Renal cortical epithelial cell (primary cell): ENCODE data around the gene SNX9. TPM values are rescaled to one million over a fixed set of nuclear protein-coding genes. Genes with fewer than 3 reads are reported as not detected.
"Not testable (repeated sequence)": the region's sequence is repeated elsewhere in the genome, so short reads cannot be mapped to it uniquely, and the experiment has no call there.

ENCODE experiments used
- DNase-seq: peaks from one replicate; pipeline ENCODE4 v3.0.0-alpha.2; 2011; ENCODE audit warnings: low read depth
- total RNA-seq: library from RNA; depleted of rRNA; stranded (reverse); fragments of >200 nt; gene quantifications from 2 replicates; pipeline ENCODE4 v1.2.3, GENCODE V29; 2014

The SNX9 gene
- total RNA-seq, 1 donor from 2014 or later, result 45.7 TPM

DNA sequence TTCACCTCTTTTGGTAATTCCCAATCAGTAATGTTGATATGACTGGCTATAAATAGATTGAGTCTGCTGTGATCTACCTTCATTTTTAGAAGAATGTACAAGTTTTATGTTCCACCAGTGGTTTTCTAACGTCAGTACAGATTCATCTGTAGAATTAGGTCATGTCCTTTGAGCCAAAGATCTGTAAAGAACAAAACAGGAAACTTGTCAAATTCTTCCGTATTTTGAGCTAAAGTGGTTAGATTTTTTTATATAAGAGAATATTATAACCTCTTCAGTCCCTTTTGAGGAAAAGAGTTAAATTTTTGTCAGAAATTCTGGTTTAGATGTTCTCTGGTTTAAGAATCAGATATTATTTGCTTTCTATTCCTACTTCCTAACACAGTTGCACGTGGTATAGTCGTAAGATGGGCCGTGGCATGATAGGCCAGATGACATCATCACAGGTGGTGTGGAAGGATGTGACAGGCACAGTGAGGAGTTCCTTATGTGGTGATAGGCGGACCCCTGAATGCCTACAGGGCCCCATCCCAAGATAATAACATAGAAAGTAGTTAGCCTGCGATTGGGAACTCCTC is 62.3 kb downstream of the SNX9 start:
- DNase-seq, result no peak

DNA sequence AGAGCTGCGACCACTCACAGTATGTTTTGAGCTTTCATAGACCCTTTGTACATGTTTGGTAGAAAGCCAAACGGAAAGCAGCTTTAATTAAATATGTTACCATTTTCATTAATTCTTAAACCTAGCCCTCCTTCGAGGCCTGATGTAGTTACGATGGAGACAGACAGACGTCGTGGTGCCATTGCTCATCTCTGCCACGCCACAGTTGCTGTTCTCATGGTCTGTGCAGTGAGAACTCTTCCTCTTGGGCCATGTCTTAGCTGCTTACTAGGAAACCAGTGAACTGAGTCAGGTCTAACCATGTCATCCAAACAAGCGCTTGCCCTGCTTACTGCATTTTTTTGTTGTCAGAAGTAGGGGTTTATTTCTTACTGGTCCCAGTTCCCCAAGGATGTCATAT is 62.8 kb downstream of the SNX9 start:
- DNase-seq, result no peak

DNA sequence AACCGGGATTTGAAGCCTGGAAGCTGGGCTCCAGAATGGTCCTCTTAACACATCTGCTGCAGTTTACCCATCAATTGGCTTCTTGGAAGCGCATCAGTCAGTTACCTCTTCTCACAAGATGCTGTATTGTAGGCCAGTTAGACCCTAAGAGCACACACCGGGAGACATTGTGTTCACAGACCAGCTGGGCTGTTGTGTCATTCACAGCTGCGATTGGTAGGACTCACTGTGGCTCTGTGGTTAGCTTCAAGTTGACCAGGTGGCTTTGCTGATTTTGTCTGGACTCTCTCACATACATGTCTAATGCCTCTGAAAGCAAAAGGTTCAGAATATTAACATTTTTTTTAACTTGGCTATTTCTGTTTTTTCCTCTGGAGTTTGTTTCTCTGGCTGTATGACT is 64.8 kb downstream of the SNX9 start:
- DNase-seq, result no peak

DNA sequence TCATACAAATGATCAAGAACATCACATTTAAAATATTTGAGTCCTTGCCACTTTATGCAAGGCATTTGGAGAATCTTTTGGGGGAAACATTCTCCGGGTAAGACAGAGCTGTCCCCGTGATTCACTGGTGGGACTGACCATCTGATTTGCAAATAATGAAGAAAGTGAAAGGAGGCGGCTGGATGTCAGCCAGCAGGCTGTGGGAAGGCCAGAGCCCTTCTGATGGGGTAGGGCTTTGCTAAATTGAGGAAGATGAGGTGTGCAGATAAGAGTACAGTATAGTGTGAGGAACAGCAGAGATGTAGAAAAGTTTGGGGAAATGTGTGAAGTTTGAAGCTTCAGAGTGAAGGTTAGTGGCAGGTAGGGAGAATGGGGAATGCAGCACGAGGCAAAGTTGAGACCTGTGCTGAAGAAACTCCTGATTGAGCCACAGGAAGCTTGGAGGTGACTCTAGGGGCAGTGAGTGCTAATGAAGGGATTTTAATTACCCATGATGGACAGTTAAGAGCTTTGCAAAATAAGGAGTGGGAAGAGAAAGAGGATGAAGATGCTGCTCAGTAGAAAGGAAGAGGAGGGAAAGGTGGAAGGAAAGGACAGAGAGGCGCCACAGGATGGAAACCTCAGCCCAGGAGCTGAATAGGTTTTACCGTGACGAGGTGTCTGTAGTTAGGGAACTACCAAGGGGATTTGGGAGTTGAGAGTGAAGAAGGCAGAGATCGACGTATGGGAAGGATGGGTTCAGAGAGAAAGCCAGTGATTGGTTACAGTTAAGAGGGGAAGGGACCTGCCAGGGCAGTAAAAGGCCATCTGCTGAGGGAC is 68.7 kb downstream of the SNX9 start:
- no peak for DNase-seq

DNA sequence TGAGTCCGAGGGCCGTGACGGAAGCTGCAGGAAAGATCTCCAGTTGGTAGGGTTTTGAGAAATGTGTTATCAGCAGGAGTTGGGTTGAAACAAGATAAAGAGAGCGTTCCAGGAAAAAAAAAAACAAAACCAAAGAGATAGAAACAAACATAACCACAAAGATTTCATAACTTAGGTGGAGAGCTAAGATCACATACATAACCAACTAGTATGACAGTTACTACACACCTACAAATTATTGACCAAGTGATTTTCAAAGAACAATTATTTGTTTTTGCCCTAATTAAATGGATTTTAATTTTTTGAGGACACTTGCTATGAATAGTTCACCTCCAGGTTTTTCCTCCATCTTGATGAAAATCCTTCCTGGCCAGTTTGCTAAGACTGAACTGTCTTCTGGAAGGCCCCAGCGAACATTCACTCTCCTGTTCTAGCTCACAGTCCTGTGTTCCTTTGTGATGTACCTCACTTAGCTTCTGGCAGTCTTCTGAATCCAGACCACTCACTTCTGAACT is 69.4 kb downstream of the SNX9 start:
- no peak for DNase-seq

DNA sequence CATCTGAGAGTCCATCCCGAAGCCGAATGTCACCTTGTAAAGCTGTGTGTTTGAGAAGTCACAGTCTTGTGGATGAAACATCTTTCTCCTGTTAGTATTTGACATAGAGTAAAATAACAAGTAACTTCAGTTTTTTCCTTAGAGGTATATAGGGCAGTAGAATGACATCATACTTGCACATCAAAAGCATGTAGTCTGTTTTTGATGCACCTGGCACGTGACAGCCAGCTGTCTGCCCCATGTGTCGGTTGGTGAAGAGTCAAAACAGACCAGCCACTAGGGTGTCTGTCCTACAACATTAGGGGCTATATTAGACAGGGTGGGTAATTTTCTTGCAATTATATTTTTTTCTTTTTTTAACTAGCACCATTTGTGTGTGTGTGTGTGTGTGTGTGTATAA is 70.2 kb downstream of the SNX9 start:
- no peak for DNase-seq

DNA sequence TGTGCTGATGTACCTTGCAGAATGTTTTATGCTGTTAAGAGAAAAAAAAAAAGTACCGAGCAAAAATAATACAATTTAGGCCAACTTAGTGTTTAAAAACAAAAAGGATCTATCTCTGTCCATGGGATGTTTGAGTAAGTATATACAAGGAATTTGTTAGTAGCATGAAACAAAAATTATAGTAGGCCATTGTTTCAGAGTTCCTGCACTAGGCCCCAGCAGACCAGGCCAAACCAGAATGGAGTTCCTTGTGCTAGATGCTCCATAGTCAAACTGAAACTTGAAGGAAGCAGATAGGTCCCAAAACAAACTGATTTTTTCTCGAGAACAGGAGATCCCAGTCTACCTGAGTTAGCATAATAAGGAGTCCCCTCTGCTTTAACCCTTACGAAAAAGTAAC is 72.5 kb downstream of the SNX9 start:
- no peak for DNase-seq

DNA sequence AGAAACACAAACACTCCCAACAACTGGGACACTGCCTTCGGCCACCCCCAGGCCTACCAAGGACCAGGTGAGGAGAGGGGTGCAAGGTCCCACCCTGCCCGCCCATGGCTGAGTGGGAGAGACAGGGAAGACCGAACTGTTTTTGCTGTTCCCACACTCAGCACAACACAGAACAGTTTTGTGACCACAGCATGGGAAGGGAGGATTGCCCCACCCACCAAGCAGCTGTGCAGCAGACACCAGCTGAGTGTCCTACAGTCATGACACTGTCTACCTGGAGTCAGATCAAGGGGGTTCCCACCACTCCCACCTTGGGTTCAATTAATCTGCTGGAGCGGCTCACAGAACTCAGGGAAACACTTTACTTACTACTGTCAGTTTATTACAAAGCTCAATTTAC is 73.9 kb downstream of the SNX9 start:
- DNase-seq, result no peak

DNA sequence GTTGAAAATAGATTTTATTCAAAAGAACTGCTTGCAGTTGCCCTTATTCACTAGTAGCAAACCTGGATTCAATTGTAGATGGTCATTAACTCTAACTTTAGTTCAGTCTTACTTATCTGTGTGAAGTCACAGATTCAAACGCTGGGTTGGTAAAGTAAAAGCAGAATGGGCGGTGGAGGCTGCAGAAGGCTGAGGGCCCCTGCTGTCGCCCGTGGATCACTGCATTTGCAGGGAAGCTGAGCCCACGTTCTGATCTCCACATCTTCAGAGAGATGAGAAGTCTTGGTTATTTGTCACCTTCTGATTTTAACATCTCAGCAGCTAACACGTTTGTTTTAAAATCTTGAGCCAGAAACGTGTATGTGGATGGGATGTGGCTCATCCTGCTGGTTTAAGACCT is 75.1 kb downstream of the SNX9 start:
- no peak for DNase-seq

DNA sequence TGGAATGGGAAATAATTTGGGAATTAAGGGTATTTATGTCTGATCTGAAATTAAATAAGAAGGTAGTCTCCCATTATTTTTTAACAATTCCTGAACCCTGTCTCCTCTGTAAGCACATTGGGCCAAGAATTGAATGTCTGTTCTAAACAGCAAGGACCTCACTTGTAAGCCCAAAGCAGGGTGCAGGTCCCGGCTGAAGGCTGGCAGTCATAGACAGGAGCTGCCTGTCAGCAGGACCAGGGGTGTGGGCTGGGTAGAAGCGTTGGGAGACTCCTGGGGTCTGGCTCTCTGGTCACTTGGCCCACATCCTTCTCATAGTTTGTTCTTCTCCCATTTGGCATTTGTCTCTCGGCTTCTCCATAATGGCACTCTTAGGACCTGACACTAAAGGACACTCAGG is 75.6 kb downstream of the SNX9 start:
- DNase-seq, result no peak

DNA sequence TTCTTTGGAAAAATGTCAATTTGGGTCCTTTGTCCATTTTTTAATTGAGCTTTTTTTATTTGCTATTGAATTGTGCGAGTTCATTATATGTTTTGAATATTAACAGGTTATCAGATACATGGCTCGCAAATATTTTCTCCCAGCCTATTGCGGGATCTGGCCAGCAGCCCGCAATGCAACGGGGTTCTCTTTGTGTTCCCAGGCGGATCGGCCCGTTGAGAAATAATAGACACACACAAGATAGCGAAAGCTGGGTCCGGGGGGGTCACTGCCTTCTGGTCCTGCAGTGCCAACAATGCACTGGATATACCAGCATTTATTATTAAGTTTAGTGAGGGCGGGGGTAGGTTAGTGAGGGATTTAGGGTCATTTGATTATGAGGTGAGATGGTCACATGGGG is 77.2 kb downstream of the SNX9 start:
- DNase-seq, result not testable (repeated sequence)

DNA sequence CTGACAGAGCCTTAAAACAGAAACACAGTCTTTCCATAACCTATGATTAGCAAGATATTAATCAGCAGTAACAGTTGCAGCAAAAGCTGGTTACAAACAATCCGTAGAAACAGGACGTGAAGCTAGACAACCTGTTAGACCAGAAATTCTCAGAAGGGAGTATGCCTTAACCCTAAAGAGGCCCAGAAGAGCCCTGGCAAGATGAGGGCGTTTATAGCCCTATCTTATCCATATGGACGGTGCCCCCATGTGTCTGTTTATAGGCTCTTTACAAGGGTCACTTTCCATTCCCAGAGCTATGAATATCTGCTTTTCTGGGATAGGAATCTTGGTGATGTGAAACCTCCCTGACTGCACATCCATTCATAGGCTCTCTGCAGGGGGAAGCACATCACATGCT is 77.7 kb downstream of the SNX9 start:
- DNase-seq, result not testable (repeated sequence)

DNA sequence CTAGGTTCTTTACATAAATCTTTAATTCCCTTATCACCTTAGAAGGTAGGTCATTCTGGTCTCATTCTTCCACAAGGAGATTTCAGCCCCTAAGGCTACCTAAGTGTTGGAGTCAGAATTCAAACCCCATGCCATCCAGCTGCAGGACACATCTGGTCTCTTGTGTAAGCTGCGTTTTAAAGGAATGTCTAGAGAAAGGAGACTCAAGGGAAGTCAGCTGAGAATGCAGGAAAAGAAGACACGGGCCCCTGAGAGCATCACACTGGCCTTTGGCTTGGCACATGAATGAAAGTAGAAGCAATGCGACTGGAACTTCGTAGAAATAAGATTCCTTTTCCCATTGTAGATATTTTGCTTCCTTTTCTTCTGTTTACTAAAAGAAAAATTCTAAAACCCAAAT is 82.0 kb downstream of the SNX9 start:
- DNase-seq, result no peak

DNA sequence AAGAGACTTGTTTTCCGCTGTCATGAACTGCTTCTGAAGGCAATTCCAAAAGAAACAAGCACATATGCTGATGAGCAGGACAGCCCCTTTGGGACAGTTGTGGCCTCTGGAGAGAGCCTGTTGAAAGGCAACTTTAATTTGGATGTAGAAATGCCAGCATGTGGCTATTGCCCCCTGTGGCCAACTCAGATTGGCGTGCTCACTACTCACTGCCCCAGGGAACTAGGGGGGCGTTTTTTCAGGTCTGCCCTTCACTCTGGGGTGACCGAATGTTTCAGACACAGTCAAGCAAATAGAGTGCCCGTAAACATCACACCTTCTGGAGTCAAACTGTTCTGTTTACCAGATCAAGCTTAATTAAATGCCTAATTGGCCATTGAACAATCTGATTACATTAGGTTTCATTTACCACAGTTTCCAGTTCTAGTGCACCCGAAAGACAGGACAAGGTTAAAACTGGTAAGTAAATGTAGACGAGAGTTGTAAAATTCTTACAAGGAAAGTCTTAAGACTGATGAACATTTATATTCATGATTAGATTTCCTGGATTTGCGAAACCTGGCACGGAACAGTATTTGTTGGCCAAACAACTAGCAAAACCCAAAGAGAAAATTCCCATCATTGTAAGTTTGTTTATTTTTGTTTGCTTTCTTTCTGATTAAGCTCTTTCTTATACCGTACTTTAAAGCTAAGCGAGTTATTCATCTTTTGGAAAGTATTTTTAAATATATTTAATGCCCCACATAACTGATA is 82.7 kb downstream of the SNX9 start:
- no peak for DNase-seq

DNA sequence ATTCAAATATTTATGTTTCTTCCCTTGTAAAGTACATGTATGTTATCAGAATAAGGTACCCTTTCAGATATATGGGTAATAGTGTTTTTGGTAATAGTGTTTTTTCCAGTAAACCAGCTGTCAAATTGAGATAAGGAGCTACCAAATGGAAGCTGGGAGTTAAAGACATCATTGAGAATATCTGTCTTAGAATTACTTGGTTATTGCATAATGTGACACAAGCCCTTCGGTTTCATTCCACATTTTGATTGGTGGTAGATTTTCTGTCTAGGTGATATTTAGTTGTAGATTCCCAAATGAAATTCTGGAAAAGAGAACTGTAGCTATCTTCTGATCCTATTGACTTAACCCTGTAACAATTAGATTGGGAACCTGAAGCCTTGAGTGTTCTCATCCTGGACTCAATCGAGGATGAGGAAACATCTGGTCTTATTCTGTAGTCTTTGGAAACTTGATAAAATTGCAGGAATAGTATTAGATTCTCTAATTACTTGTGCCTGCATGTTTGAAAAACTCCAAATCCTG is 83.6 kb downstream of the SNX9 start:
- DNase-seq, result no peak

DNA sequence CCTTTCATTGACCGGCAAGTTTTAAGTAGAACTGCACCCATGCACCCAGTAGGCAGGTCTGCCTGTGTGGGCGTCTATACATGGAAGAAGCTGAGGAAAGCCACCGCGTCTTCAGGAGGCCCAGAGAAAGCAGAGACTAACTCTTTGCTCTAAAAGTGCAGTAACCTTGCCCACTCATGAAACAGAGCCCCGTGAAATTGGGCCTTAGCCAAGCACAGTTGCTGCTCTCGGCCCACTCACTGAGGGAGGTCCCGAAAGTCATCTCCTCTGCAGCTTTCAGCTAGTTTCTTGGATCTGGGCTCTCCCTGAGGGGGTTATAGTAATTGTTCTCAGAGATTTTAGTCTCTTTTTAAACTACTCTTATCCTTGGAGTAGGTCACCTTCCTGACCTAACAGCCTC is 84.6 kb downstream of the SNX9 start:
- no peak for DNase-seq

DNA sequence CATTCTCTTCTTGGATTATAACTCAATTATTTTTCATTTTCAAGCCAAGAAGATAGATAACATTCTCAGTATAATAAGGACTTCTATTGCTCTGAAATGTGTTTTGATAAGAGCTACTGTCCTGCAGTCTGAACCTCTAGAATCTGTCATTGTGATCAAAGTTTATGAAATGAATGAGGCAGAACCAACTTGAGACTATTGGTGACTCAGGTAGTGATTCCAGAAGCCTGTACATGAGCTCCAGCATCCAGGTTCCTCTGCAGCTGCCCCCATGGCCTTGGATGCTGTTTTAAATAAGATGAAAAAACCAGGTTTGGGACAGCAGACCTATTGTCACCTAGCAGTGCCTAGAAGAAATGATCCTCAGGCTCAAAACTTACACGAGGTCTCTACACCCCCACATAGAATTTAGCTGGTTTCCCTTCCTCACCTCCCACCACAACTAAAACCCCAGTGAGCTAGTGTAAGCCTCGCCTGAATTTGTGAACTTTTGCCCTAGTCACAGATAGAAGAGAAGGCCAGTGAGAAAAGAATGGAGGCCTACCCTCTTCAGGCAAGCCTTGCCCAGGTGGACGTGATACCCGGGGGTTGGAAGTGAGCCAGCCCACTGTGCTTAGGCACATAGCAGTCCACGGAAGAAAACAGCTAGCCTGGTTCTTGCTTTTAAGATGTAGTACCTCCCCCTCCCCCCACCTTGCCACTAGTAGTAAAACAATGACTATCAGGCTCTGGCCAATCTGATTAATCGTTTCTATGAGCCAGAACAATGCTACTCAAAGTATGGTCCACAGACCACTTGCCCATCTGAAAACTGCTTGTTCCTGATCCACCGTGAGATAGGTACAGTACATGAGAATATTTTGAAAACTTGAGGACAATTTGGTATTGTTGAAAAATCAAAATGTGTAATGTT is 85.6 kb downstream of the SNX9 start:
- no peak for DNase-seq

DNA sequence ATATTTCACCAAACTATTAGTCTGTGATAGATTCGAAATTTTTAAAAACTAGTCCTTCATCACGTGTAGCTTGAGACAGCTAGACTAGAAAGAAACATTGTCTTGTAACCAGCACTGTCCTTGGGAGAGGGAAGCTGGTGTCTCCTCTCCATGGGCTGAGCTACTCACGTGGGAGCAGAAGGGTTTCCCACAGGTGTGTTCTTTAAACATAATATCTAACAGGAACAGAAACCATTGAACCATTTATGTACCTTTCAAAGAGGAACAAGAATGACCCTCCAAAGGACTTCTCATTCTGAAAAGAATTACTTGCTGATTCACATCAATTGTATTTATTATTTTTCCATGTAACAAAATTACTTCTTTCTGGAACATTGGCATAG is 86.2 kb downstream of the SNX9 start:
- no peak for DNase-seq

DNA sequence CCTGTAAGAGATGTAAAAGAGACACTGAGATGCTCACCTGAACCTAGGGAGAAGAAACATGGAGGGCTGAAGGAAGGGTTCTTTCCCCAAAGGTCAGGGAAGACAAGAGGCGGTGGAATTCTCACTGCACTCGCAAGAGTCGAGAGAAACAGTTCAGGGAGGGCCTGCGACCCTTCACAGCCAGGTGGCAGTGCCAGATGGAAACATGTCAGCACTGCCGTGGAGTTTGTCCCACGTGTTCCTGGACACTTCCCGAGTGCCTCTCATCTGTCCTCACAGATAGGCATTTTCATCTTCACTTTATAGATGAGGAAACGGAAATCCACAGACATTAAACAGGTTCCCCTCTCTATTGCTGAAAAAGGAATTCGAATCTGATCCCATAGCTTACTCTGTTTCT is 88.2 kb downstream of the SNX9 start:
- DNase-seq, result no peak

DNA sequence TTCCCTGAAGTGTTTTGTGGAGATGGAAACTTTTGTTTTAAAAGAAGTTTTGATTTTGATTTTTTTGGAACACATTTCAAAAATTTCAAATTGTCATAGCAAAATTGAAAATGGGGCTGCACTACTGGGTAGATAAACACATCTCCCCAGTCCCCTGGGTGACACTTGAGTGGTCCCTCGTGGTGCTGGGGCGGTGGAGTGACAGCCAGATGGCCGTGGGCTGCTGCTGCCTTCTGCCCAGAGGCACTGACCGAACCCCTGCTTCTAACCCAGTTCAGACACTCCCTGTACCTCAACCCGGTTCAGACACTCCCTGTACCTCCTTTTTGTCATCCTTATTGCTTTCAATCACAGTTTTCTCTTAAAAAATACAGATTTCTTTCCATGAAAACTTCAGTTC is 88.7 kb downstream of the SNX9 start:
- DNase-seq, result no peak

DNA sequence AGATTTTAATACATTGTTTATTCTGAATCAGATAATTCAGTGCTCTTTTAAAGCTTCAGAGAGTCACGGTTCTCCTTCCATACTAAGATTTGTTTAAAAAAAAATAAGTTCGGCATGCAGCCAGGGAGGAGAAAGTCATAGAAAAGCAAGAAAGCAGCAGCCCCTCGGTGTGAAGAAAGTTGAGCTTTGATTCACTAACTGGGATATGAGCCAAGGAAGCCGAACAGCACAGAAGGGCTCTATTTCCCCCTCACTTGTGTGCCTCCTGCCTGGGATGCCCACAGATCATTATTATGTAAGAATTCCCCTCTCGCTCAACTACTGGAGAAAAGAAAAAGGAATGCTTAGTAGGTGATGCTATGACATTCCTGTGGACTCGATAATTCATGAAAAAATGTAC is 89.3 kb downstream of the SNX9 start:
- DNase-seq, result peak; percentile 51
